HG03558 (cell line): ENCODE results near the gene SEPTIN10.
"Not testable (repeated sequence)": the region's sequence is repeated elsewhere in the genome, so short reads cannot be mapped to it uniquely, and the experiment has no call there.

Experiments
- ATAC-seq: cut with Tn5 transposase; IDR thresholded peaks from one replicate; pipeline ENCODE4 v1.9.1; 2021; ENCODE audit warnings: moderate number of reproducible peaks; ENCODE audit not compliant: unreplicated experiment; ENCODE audit errors: extremely low read depth

The SEPTIN10 gene

GRCh38 chr2:109554758-109555157, 59.0 kb downstream of the SEPTIN10 start:
- ATAC-seq = no peak

DNA sequence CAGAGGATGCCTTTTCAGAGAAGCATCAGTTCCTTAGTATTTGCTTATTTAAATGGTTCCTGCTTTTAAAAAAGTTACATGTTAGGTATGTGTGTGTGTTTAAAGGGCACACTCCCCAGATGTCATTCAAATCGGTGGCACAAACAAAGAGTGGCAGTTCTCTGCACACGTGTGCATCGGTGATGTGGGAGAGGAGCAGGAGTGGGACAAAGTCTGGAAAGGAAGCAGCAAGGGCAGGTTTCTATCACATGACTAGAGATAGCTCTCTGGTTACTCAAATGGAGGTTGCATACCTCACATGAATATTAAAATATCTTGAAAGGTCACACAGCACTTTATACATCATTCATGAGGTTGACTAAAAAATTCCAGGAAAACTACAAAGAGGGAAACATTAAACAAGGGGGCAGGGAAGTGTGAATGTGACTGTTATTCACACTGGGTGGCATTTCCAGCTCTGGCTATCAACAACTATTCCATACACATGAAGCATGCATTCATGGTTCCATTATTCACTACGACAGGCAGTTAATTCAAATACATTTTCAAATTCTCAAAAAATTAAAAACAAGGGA, 64.7 kb downstream of the SEPTIN10 start:
- no peak for ATAC-seq

DNA sequence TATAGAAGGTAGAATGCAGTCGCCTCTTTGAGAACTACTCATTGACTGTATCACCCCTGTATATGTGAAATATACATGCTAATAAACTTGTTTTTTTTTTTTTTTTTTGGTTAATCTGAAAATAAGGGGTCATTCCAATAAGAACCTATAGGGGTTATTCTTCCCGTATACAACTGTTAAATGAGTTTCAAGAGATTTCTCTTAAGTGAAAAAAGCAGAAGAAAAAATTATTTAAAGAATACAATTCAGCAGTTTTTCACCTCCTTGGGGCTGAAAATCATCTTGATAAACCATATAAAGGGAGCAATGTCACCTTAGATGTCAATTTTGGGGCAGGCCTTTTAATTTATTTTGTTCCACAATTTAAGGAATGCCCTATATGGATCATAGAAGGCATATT, 66.5 kb downstream of the SEPTIN10 start:
- no peak for ATAC-seq

GRCh38 chr2:109545828-109546713, 67.7 kb downstream of the SEPTIN10 start:
- no peak for ATAC-seq

DNA sequence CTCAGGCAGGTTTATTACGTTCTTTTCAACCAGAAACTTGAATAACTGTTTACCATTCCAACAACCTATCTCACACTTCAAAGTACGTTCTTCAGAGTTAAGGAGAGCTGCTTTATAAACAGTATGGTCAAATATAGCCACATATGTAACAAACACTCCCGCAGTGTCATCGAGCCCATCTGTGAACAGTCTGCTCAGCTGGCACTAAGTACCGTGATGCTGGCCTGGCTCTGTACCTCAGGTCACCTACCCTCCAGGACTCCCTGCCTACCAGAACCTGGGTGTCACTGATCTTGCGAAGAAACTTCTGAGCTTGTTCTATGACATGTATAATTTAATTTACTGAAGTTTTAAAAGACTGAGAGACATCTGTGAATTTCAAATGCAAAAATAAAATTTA, 71.4 kb downstream of the SEPTIN10 start:
- ATAC-seq = no peak

- no peak for ATAC-seq
These were observed 75.2 kb downstream of the SEPTIN10 start for GRCh38 chr2:109538546-109538945.

DNA sequence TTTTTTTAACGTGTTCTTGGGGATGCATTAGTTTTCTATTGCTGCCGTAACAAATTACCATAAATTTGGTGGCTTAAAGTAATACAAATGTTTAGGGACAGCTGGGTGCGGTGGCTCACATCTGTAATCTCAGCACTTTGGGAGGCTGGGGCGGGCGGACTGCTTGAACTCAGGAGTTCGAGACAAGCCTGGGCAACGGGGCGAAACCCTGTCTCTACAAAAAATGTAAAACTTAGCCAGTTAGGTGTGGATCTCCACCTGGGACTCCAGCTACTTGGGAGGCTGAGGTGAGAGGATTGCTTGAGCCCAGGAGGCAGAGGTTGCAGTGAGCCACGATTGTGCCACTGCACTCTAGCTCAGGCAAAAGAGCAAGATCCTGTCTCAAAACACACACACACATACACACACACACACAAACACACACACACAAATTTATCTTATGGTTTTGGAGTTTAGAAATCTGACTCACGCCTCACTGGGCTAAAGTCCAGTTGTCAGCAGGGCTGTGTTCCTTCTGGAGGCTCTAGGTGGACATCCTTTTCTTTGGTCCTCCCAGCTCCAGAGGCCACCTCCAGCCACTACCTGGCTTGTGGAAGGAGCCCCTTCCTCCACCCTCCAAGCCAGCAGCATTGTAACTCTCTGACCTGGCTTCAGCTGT, 76.1 kb downstream of the SEPTIN10 start:
- ATAC-seq = no peak

GRCh38 chr2:109536556-109536955, 77.2 kb downstream of the SEPTIN10 start:
- not testable (repeated sequence) for ATAC-seq

GRCh38 chr2:109535217-109535946, 78.4 kb downstream of the SEPTIN10 start:
- no peak for ATAC-seq

DNA sequence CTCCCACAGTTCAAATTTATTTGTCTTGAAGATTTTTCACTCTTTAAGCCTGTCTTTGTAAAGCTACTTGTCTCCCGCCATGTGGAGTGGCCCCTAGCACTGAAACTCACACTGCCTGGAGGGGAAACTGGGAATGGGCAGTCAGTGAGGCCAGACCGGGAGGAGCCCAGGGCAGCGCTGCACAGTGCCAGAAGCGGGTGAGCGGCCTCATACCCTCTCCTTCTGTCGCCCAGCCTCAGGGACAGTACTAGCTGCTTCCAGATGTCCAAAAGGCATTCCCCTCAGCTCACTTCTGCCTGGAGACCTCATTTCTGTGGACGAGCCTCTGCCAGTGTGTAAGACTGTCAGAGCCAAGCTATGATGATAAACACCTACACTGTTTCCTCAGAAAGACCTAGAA, 79.9 kb downstream of the SEPTIN10 start:
- ATAC-seq = no peak

DNA sequence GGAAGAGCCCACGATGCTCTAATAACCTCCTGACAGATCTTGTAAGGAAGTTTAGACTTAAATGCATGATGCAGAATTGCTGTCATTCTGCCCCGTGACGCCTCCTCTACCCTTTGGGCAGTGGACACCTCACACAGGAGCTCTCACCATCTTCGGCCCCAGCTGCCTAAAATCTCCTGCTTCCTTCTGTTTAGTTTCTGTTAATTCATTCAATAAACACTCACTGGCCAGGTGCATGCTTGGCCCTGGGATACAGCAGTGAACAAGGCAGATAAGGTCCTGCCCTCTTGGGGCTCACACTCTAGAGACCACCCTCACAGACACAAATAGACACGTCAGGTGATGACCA, 81.1 kb downstream of the SEPTIN10 start:
- ATAC-seq = no peak

DNA sequence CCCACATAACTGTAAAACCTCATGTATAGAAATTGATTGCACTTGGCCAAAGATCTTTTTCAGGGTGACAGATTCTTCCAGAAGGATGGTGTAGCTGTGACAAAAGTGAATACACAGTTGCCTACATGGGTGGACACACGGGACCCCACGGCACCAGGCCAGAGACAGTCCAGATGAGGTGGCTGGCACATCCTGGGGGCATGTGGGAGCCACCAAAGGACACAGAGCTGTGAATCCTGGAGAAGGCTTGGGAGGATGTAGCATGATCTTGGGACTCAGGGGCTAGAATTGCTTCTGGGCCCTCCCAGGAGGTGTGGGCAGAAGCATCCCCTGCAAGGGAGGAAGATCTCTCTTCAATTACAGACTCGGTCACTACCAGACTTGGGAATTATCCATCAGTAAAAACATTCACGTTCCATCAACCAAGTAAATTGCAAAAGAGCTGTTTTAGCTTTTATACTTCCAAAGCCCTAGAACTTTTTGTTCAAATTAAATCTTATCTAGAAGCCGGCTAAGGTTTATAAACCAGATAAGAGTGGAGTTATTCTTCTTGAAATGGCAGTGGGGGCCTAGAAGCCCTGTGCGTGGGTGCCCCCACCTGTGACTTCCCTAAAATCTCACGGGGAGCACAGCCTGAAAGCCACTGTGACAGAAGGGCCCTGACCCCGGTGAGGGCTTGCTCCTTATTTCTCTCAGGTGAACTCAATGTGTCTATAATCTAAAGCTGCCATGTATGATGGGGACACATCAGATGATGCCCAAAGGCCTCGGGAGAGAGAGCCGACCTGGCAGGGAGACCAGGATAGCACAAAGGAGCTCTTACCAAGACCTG, 81.7 kb downstream of the SEPTIN10 start:
- no peak for ATAC-seq

GRCh38 chr2:109531221-109531620, 82.5 kb downstream of the SEPTIN10 start:
- ATAC-seq = no peak

- no peak for ATAC-seq
These were observed 83.1 kb downstream of the SEPTIN10 start for GRCh38 chr2:109530712-109531111.

DNA sequence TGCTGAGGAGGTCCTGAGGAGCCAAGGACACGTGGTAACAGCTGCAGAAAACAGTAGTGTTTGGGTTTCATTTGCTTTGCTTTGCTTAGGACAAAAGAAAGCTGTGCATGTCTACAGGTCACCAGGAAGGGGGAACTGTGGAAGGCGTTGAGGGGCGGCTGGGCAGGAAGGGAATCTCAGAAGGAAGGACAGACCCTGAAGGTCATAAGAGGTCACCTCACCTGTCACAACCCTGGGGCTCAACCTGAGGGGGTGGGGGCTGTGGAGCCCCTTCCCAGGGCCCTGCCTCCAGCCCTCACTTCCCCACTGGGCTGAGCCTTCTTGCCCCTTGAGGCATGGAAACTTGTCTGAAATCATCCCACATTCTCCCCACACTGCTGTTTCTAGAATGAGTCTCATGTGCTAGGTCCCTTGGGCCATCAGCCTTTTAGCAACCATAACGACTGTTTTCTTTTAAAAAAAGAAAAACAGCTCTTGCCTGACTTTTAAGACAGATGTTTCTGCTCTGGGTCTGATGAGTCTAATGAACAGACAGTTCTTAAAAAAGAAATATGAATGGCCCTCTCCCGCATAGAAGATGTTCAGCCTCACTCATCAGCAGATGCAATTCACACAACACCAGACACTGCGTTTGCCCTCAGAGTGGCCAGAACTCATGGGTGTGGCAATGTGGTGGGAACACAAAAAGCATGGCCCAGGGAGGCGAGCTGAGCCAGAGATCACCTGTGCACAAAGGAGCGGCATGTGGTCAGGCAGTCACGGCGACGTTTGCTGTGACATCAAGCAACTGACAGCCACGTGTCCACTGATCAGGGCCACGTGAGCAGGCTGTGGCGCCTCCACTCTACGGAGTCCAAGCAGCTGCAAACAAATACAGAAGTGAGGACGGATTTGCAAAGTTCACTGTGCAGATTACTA, 84.0 kb downstream of the SEPTIN10 start:
- no peak for ATAC-seq

GRCh38 chr2:109528811-109529501, 84.8 kb downstream of the SEPTIN10 start:
- no peak for ATAC-seq

DNA sequence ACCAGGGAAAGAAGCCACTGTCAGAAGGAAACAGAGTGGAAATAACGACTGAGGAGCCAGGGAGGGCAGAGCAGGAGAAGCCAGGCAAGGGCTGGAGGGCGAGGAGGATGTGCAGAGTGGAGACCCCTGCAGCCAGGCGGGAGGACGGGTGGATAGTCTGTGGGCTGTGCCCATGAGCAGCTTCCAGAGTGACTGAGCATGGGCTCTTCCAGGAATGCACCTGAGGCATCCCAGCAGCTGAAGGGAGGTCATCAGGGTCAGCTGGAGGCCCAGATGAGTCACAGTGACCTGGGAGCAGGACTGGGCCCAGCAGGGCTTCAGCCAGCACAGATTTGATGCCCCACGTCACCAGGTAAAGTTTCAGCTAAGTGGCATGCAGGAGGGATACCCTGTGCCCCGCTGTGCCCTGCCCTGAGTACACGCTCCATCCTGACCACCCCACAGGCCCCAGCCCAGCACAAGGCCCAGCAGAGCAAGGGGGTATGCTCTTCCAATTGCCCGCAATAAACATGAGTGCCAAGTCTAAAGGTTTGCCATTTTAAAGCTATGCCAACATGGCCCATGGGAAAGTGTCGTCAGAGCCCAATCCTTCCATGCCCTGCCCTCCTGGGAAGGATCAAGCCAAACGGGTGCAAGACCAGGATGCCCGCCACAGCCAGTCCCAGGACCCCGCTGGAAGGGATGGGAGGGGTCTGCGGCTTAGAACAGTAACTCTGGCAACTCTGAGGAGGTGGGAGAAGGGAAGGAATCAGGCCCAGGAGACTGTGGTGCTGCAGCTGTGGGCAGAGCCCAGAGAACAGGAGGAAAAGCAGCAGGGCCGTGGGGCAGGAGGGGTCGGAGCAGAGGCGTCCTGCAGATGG, 85.7 kb downstream of the SEPTIN10 start:
- ATAC-seq = no peak
